ACC112 (cell line): ENCODE measurements around the gene LENG9.

Source experiments
- H2AFZ ChIP-seq: fragments of 200-600 bp; sonication (generic); one replicate; pipeline ENCODE4 v1.6.0; 2017; ENCODE audit warnings: antibody characterized with exemption, low read length; ENCODE audit not compliant: unreplicated experiment
- H3K27ac ChIP-seq: fragments of 200-600 bp; sonication (generic); 2 replicates; pipeline ENCODE4 v1.5.1; 2014; ENCODE audit warnings: low read depth, mild to moderate bottlenecking, antibody characterized with exemption, low read length, moderate library complexity
- H3K27me3 ChIP-seq: fragments of 200-600 bp; sonication (generic); 2 replicates; pipeline ENCODE4 v1.6.1; 2014; ENCODE audit warnings: mild to moderate bottlenecking, antibody characterized with exemption, low read length, moderate library complexity, mixed read lengths; ENCODE audit not compliant: insufficient read depth
- H3K36me3 ChIP-seq: fragments of 200-600 bp; sonication (generic); 2 replicates; pipeline ENCODE4 v1.6.1; 2016; ENCODE audit warnings: mild to moderate bottlenecking, antibody characterized with exemption, low read length, moderate library complexity, mixed read lengths; ENCODE audit not compliant: insufficient read depth
- H3K4me1 ChIP-seq: fragments of 200-600 bp; sonication (generic); one replicate; pipeline ENCODE4 v1.6.1; 2016; ENCODE audit warnings: low read length, mixed read lengths; ENCODE audit not compliant: insufficient read depth, unreplicated experiment, control insufficient read depth
- H3K4me3 ChIP-seq: fragments of 200-600 bp; sonication (generic); 2 replicates; pipeline ENCODE4 v1.5.1; 2014; ENCODE audit warnings: mild to moderate bottlenecking, low read depth, low read length
- H3K79me2 ChIP-seq: fragments of 200-600 bp; sonication (generic); one replicate; pipeline ENCODE4 v1.6.0; 2016; ENCODE audit warnings: low read length; ENCODE audit not compliant: control insufficient read depth, unreplicated experiment, insufficient read depth

The LENG9 gene

GRCh38 chr19:54418030-54418929, 45.3 kb downstream of the LENG9 start:
- Histone ChIP-seq H3K36me3 (no peaks in the 10 kb centered on the region), H3K4me3 (no peak overlapping the region), H3K27me3 (peaks cover 47% of the 10 kb centered on the region), H3K27ac (no peak overlapping the region), H2AFZ (no peak overlapping the region), H3K79me2 (no peaks in the 10 kb centered on the region), H3K4me1 (no peaks in the 10 kb centered on the region)

DNA sequence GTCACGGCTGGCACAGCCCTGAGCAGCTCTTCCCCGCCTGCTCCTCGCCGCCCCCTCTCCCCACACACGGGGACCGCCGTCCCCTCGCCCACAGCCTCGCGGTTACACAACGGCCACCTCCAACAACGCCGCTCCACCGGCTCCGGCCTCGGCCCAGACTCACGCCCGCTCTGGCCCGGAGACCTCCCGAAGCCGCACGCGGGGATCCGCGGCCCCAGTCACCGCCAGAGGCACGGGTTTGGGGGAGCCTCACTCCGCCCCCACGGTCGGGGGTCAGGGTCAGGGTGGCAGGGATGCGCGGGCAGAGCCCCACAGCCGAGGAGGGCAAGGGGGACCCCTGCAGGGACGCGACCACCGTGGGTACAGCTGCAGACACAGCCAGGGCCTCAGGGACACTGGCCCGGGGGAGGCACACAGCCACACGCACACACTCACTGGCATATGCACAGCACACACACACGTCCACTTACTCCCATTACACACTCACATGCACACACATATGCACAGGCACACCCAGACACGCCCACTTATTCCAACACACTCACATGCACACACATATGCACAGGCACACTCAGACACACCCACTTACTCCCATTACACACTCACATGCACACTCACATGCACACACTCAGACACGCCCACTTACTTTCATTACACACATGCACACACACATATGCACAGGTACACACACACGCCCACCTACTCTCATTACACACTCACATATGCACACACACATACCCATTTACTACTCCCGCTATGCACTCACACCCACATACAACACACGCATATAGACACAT, 46.7 kb downstream of the LENG9 start:
- H3K79me2 ChIP-seq: no peaks in the 10 kb centered on the region
- no peak overlapping the region for H3K4me3 ChIP-seq
- peaks cover 47% of the 10 kb centered on the region for H3K27me3 ChIP-seq
- H3K27ac ChIP-seq: no peak overlapping the region
- no peaks in the 10 kb centered on the region for H3K36me3 ChIP-seq
- H3K4me1 ChIP-seq: no peaks in the 10 kb centered on the region
- no peak overlapping the region for H2AFZ ChIP-seq

DNA sequence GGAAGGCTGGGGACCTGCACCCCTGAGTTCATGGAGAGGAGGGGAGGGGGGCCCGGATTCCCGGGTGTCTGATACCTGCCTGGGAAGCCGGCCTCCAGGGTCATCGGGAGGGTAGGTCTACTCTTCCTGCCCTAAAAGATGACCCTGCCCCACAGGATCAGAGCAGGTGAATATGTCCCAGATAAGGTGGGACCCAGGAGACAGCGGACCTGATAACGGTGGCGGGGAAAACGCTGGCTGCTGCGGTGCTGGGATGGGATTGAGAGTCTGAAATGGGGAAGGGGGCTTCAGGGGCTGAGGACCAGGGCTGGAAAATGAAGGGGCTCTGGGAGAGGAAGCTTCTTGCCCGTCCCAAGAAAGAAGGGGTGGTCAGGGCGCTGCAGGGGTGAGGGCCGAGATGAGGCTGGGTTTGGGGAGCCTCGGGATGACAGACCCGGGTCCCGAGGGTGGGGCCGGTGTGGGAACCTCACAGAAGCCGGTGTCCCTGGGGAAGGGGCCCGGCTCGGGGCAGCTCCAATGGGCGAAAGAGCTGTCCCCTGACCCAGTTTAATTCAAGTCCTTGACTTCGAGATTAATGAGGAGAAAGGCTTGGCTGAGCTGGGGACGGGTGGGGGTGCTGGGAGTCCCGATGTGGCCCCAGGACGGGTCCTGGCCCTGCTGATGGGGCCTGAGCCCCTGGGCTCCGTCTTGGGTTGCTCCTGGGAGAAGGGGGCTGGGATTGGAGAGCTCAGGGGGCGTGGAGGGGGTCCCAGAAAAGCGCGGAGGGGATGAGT, 47.5 kb downstream of the LENG9 start:
- Histone ChIP-seq H3K4me3 (no peak overlapping the region), H3K4me1 (no peaks in the 10 kb centered on the region), H3K27me3 (peaks cover 42% of the 10 kb centered on the region)

DNA sequence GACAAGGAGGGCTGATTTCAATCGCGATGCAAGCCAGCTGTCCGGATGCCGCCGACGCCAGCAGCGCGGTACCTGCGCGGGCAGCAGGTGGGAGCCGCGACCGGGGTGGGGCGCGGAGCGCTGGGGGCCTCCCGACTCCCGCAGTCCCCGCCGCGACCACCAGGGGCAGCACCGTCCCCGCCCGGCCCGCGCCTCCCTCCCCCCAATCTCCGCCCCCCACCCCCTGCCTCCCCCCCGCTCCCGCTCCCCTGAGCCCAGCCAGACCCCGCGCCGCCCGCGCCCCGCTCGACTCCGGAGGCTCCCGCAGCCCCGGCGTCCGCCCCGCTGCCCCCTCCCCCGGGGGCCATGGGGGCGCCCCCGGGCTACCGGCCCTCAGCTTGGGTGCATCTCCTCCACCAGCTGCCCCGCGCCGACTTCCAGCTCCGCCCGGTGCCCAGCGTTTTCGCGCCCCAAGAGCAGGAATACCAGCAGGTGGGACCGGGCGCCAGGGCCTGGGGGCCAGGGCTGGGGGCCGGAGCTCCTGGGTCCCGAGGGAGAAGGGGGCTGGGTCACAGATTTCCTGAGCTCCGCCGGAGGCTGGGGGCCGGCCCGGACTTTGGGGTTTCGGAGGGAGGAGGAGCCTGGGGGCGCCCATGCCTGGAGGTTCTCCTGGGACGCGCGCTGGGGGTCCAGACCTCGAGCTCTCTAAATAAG, 48.2 kb downstream of the LENG9 start, which contains the start of gene TTYH1:
TTYH1 (plus strand) TSS at position 257 of the 693 bp plus-strand sequence; CDS start at position 346, 89 bp downstream.
- Histone ChIP-seq H3K4me3 (no peak within 1 kb of the TSS), H3K27me3 (peaks cover 43% of the 10 kb centered on the region)

More for the DNA sequence above, 47.5 kb downstream of the LENG9 start:
- Histone ChIP-seq H2AFZ (no peak overlapping the region), H3K27ac (no peak overlapping the region), H3K79me2 (no peaks in the 10 kb centered on the region), H3K36me3 (no peaks in the 10 kb centered on the region)

GRCh38 chr19:54414156-54414555, 49.4 kb downstream of the LENG9 start:
- Histone ChIP-seq H2AFZ (no peak overlapping the region), H3K27me3 (peaks cover 46% of the 10 kb centered on the region), H3K27ac (no peak overlapping the region), H3K79me2 (no peaks in the 10 kb centered on the region), H3K36me3 (no peaks in the 10 kb centered on the region), H3K4me3 (no peak overlapping the region), H3K4me1 (no peaks in the 10 kb centered on the region)

More for the DNA sequence above, 48.2 kb downstream of the LENG9 start, which contains the start of gene TTYH1:
- H3K27ac ChIP-seq: no peak within 1 kb of the TSS
- H3K36me3 ChIP-seq: no peaks in the 10 kb centered on the region
- no peak within 1 kb of the TSS for H2AFZ ChIP-seq
- no peaks in the 10 kb centered on the region for H3K4me1 ChIP-seq
- H3K79me2 ChIP-seq: no peaks in the 10 kb centered on the region

DNA sequence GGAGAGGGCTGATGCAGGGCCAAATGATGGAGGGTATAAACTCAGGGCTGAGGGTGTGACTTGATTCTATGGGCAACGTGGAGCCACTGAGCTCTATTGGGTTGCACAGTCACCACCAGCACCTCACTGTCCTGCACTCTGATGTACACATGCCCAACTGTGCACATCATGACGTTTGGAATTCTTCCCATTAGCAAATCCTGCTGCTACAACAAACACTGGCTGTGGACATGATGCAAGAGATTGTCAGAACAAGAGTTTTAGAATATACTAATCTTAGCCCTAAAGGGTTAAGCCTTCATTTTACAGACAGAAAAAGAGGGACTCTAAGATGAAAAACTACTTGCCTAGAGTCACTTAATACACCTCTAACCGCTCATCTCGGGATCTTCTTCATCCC, 50.7 kb downstream of the LENG9 start:
- Histone ChIP-seq H3K36me3 (no peaks in the 10 kb centered on the region), H3K4me1 (no peaks in the 10 kb centered on the region), H3K27me3 (peaks cover 45% of the 10 kb centered on the region), H3K79me2 (no peaks in the 10 kb centered on the region), H3K4me3 (no peak overlapping the region), H2AFZ (no peak overlapping the region), H3K27ac (no peak overlapping the region)
